Fibroblast of skin of right biceps (primary cell): Measurements from ENCODE around the gene CPNE6.
A peak's percentile ranks its signal among the peaks of the same experiment; 100 is the strongest.
"Not testable (repeated sequence)": the region's sequence is repeated elsewhere in the genome, so short reads cannot be mapped to it uniquely, and the experiment has no call there.

ENCODE experiments used
- DNase-seq: peaks from one replicate; pipeline ENCODE4 v3.0.0-alpha.2; 2013

CPNE6 gene

GRCh38 chr14:24071144-24071697, at the start of gene CPNE6:
Gene CPNE6 (plus strand): TSS chr14:24071562. CDS start chr14:24072937, 1,375 bp downstream.
- DNase-seq = peak; percentile 10

- DNase-seq = not testable (repeated sequence)
Measured at GRCh38 chr14:24024939-24025418, 46.4 kb upstream of the CPNE6 start.

GRCh38 chr14:24029687-24030086, 41.7 kb upstream of the CPNE6 start:
- DNase-seq = not testable (repeated sequence)

- not testable (repeated sequence) for DNase-seq
Measured at GRCh38 chr14:24031331-24031730, 40.0 kb upstream of the CPNE6 start.

- DNase-seq = peak; percentile 83
Measured at GRCh38 chr14:24032727-24033418, 38.5 kb upstream of the CPNE6 start.

- DNase-seq = not testable (repeated sequence)
Measured at GRCh38 chr14:24035769-24036168, 35.6 kb upstream of the CPNE6 start.

- peak; percentile 72 for DNase-seq
Measured at GRCh38 chr14:24036169-24036962, 35.0 kb upstream of the CPNE6 start.

GRCh38 chr14:24036963-24037657, 34.3 kb upstream of the CPNE6 start:
- DNase-seq = not testable (repeated sequence)

- DNase-seq = no peak
Measured at GRCh38 chr14:24037658-24038037, 33.7 kb upstream of the CPNE6 start.

GRCh38 chr14:24038686-24039085, 32.7 kb upstream of the CPNE6 start:
- DNase-seq = no peak

GRCh38 chr14:24040692-24041091, 30.7 kb upstream of the CPNE6 start:
- DNase-seq = no peak

GRCh38 chr14:24042746-24043145, 28.6 kb upstream of the CPNE6 start:
- no peak for DNase-seq

GRCh38 chr14:24049002-24049401, 22.4 kb upstream of the CPNE6 start:
- DNase-seq = not testable (repeated sequence)

- not testable (repeated sequence) for DNase-seq
Measured at GRCh38 chr14:24050753-24051152, 20.6 kb upstream of the CPNE6 start.

GRCh38 chr14:24051176-24051788, 20.1 kb upstream of the CPNE6 start:
- no peak for DNase-seq

GRCh38 chr14:24051789-24052655, 19.3 kb upstream of the CPNE6 start, which contains the start of gene CARMIL3:
Gene CARMIL3 (plus strand): TSS chr14:24052009. CDS start chr14:24052154, 145 bp downstream.
- DNase-seq = peak; percentile 39

GRCh38 chr14:24052656-24053547, 18.5 kb upstream of the CPNE6 start:
- no peak for DNase-seq

GRCh38 chr14:24053548-24054323, 17.6 kb upstream of the CPNE6 start:
- DNase-seq = no peak

- no peak for DNase-seq
Measured at GRCh38 chr14:24054324-24054641, 17.1 kb upstream of the CPNE6 start.

- no peak for DNase-seq
Measured at GRCh38 chr14:24054646-24055045, 16.7 kb upstream of the CPNE6 start.
